WTC11 (cell line): ENCODE measurements around the gene ASB11. TPM values are rescaled to one million over a fixed set of nuclear protein-coding genes. Genes with fewer than 3 reads are reported as not detected.

Experiments
- ATAC-seq: fragments of 200-7000 bp; cut with Tn5 transposase; 2 replicates; pipeline ENCODE4 v1.10.0; 2021; ENCODE audit warnings: mild to moderate bottlenecking, moderate library complexity
- CTCF ChIA-PET: fragments of 300-600 bp; sonication (Branson Sonifier 250); formaldehyde crosslinking; loops from one replicate; lab custom pipeline; 2021; ENCODE audit warnings: antibody characterized with exemption; lab: Charles Lee
- POLR2A ChIA-PET: fragments of 350-600 bp; sonication (Branson Sonifier 250); formaldehyde crosslinking; loops from one replicate; lab custom pipeline; 2021; ENCODE audit warnings: antibody characterized with exemption; lab: Charles Lee
- DNase-seq: peaks from one replicate; pipeline ENCODE4 v3.0.0; 2021; ENCODE audit warnings: low spot score
- H3K27ac Mint-ChIP-seq: 2 replicates; pipeline ENCODE4 v1.8.0; 2021; ENCODE audit warnings: mixed read lengths
- H3K27me3 Mint-ChIP-seq: 2 replicates; pipeline ENCODE4 v1.8.0; 2021; ENCODE audit warnings: low read depth, mild to moderate bottlenecking, moderate library complexity, mixed read lengths
- H3K36me3 Mint-ChIP-seq: 2 replicates; pipeline ENCODE4 v1.8.0; 2021; ENCODE audit warnings: mixed read lengths
- H3K4me1 Mint-ChIP-seq: 2 replicates; pipeline ENCODE4 v1.8.0; 2022; ENCODE audit warnings: mixed read lengths
- H3K4me3 Mint-ChIP-seq: 2 replicates; pipeline ENCODE4 v1.8.0; 2021; ENCODE audit warnings: mild to moderate bottlenecking, moderate library complexity, mixed read lengths
- H3K9me3 Mint-ChIP-seq: 2 replicates; pipeline ENCODE4 v1.8.0; 2021; ENCODE audit warnings: mixed read lengths
- ARID4B ChIP-seq: sonication (generic); formaldehyde crosslinking; IDR thresholded peaks from 2 replicates; pipeline ENCODE4 v1.8.0; 2023; ENCODE audit warnings: missing genetic modification reagents, mild to moderate bottlenecking, borderline replicate concordance
- ATF2 ChIP-seq: sonication (generic); formaldehyde crosslinking; IDR thresholded peaks from 2 replicates; pipeline ENCODE4 v1.8.1; 2022; ENCODE audit warnings: low read depth, missing genetic modification reagents, borderline replicate concordance
- E2F4 ChIP-seq: sonication (generic); formaldehyde crosslinking; IDR thresholded peaks from 2 replicates; pipeline ENCODE4 v1.8.1; 2022; ENCODE audit warnings: low read depth, mild to moderate bottlenecking, moderate library complexity, missing genetic modification reagents, borderline replicate concordance
- ESRRA ChIP-seq: sonication (generic); formaldehyde crosslinking; IDR thresholded peaks from 2 replicates; pipeline ENCODE4 v1.8.1; 2022; ENCODE audit warnings: mild to moderate bottlenecking, missing genetic modification reagents, borderline replicate concordance
- GTF2I ChIP-seq: fragments of 250-450 bp; sonication (Bioruptor Pico); conservative IDR thresholded peaks from 2 replicates; pipeline ENCODE4 v1.4.0; 2021; ENCODE audit warnings: mild to moderate bottlenecking
- HMGXB4 ChIP-seq: sonication (generic); formaldehyde crosslinking; IDR thresholded peaks from 2 replicates; pipeline ENCODE4 v1.8.1; 2023; ENCODE audit warnings: mild to moderate bottlenecking, moderate library complexity, missing genetic modification reagents
- JUN ChIP-seq: sonication (generic); formaldehyde crosslinking; IDR thresholded peaks from 2 replicates; pipeline ENCODE4 v1.8.0; 2023; ENCODE audit warnings: mild to moderate bottlenecking, missing genetic modification reagents
- ZBTB43 ChIP-seq: sonication (generic); formaldehyde crosslinking; IDR thresholded peaks from 2 replicates; pipeline ENCODE4 v1.8.1; 2023; ENCODE audit warnings: mild to moderate bottlenecking, missing genetic modification reagents
- ZNF138 ChIP-seq: sonication (generic); formaldehyde crosslinking; conservative IDR thresholded peaks from 2 replicates; pipeline ENCODE4 v1.8.1; 2022; ENCODE audit warnings: mild to moderate bottlenecking, moderate library complexity, missing genetic modification reagents
- ZNF232 ChIP-seq: sonication (generic); formaldehyde crosslinking; IDR thresholded peaks from 2 replicates; pipeline ENCODE4 v1.8.0; 2022; ENCODE audit warnings: mild to moderate bottlenecking, missing genetic modification reagents
- ZNF263 ChIP-seq: sonication (generic); formaldehyde crosslinking; IDR thresholded peaks from 2 replicates; pipeline ENCODE4 v1.8.1; 2022; ENCODE audit warnings: low read depth, mild to moderate bottlenecking, moderate library complexity, missing genetic modification reagents
- total RNA-seq: library from RNA; stranded (reverse); gene quantifications from 3 replicates; pipeline ENCODE4 v1.2.3, GENCODE V29; 2021

The ASB11 gene
- total RNA-seq, 1 experiment from 2014 or later, result not detected

- H3K27ac Mint-ChIP-seq, result no peak overlapping the region
- TF ChIP-seq ZNF263 (no peak), ZNF232 (CRISPR knock-in tag) (no peak), JUN (CRISPR knock-in tag) (no peak), HMGXB4 (CRISPR knock-in tag) (no peak), ZNF138 (CRISPR knock-in tag) (no peak), E2F4 (CRISPR knock-in tag) (no peak), ZBTB43 (no peak), ATF2 (CRISPR knock-in tag) (no peak), ESRRA (CRISPR knock-in tag) (no peak), ARID4B (CRISPR knock-in tag) (no peak), GTF2I (CRISPR knock-in tag) (no peak)
- no peak overlapping the region for H3K4me3 Mint-ChIP-seq
- DNase-seq (no peak), ATAC-seq (no peak)
- POLR2A ChIA-PET, result no interaction called here
- no peaks in the 10 kb centered on the region; the same call in 1 of the 2 replicates for H3K27me3 Mint-ChIP-seq
- peaks cover 7% of the 10 kb centered on the region; the same call in 1 of the 2 replicates for H3K9me3 Mint-ChIP-seq
- CTCF ChIA-PET, result no interaction called here
- no peaks in the 10 kb centered on the region for H3K4me1 Mint-ChIP-seq
- H3K36me3 Mint-ChIP-seq, result no peaks in the 10 kb centered on the region
Observed at GRCh38 chrX:15233416-15234015, 81.9 kb downstream of the ASB11 start.

Other genes starting within 250 kb of the ASB11 start
- gene ASB9, start 45.6 kb downstream of the ASB11 start, total RNA-seq, result 0.11 TPM in 2 of 3 replicates, not detected in the other
- gene PIGA, start 19.9 kb upstream of the ASB11 start, total RNA-seq, result 10.6 to 11.3 TPM (median 11.2 TPM) in 3 replicates
- 0.16 TPM in 1 of 3 replicates, not detected in the others for gene VEGFD, start 68.8 kb upstream of the ASB11 start, total RNA-seq
- gene PIR, start 177.7 kb upstream of the ASB11 start, total RNA-seq, result 17.1 to 21.0 TPM (median 19.9 TPM) in 3 replicates
- gene BMX, start 185.2 kb upstream of the ASB11 start, total RNA-seq, result not detected in 3 replicates